B cell (primary cell): ENCODE results near the gene MSH3. TPM values are rescaled to one million over a fixed set of nuclear protein-coding genes. Genes with fewer than 3 reads are reported as not detected.

ENCODE experiments used
- ATAC-seq: fragments of 200-7000 bp; cut with Tn5 transposase; one replicate; pipeline ENCODE4 v1.10.0; 2021; ENCODE audit warnings: low read depth, mild to moderate bottlenecking, moderate number of reproducible peaks, moderate library complexity
- CTCF ChIA-PET: fragments of 350-600 bp; sonication (Branson Sonifier 250); formaldehyde crosslinking; loops from one replicate; lab custom pipeline; 2021; ENCODE audit warnings: antibody characterized with exemption, inconsistent platforms; lab: Charles Lee
- POLR2A ChIA-PET: fragments of 350-600 bp; sonication (Branson Sonifier 250); formaldehyde crosslinking; loops from one replicate; lab custom pipeline; 2021; ENCODE audit warnings: antibody characterized with exemption; lab: Charles Lee
- DNase-seq: peaks from one replicate; pipeline ENCODE4 v3.0.0; 2013
- H2AFZ ChIP-seq: 2 replicates; pipeline ENCODE4 v1.6.1; 2012; ENCODE audit warnings: mild to moderate bottlenecking, low read depth, low read length; ENCODE audit not compliant: insufficient read depth, poor library complexity, severe bottlenecking
- H3K27ac ChIP-seq, 2 donors: 1 replicate in 1 of 2; 2 replicates in 1 of 2; pipeline ENCODE4 v1.5.1; 2012 to 2013; ENCODE audit warnings: low read length in 2 of 2, mild to moderate bottlenecking in 2 of 2, moderate library complexity in 1 of 2
- H3K27me3 ChIP-seq, 4 experiments: fragments of 200-600 bp in 1 of 4; sonication (generic) in 1 of 4; replicated peaks in 1 of 4; 1 replicate in 2 of 4; 2 replicates in 2 of 4; pipeline versions ENCODE4 v1.6.1 to v1.7.0; 2013 to 2016; ENCODE audit warnings: low read length in 3 of 4, mild to moderate bottlenecking in 2 of 4, mixed read lengths in 1 of 4, moderate library complexity in 1 of 4; ENCODE audit not compliant: insufficient read depth in 4 of 4, control insufficient read depth in 3 of 4; ENCODE audit errors: control extremely low read depth in 1 of 4
- H3K36me3 ChIP-seq, 2 experiments: replicated peaks in 1 of 2; 1 replicate in 1 of 2; 2 replicates in 1 of 2; pipeline versions ENCODE4 v1.6.1 to v1.7.1; 2013; ENCODE audit warnings: low read length in 1 of 2; ENCODE audit not compliant: insufficient read depth in 2 of 2, control insufficient read depth in 1 of 2; ENCODE audit errors: control extremely low read depth in 1 of 2, extremely low read depth in 1 of 2
- H3K4me1 ChIP-seq, 2 donors: fragments of 200-600 bp in 1 of 2; sonication (generic) in 1 of 2; 1 replicate in 1 of 2; 2 replicates in 1 of 2; pipeline versions ENCODE4 v1.5.1 to v1.6.1; 2013 to 2017; ENCODE audit warnings: low read length in 2 of 2; ENCODE audit not compliant: control insufficient read depth in 2 of 2, insufficient read depth in 2 of 2
- H3K4me2 ChIP-seq: replicated peaks from 2 replicates; pipeline ENCODE3; 2012; ENCODE audit warnings: mild to moderate bottlenecking, low read depth, low read length; ENCODE audit not compliant: poor library complexity, severe bottlenecking
- H3K4me3 ChIP-seq, 5 experiments: fragments of 200-600 bp in 1 of 5; sonication (generic) in 1 of 5; 1 replicate in 3 of 5; 2 replicates in 2 of 5; pipeline versions ENCODE4 v1.5.1 to v1.7.0; 2011 to 2016; ENCODE audit warnings: low read length in 4 of 5, mild to moderate bottlenecking in 4 of 5, low read depth in 2 of 5, control low read depth in 1 of 5, moderate library complexity in 1 of 5; ENCODE audit not compliant: insufficient read depth in 1 of 5; ENCODE audit errors: control extremely low read depth in 1 of 5, extremely low read depth in 1 of 5
- H3K79me2 ChIP-seq: fragments of 200-600 bp; sonication (generic); one replicate; pipeline ENCODE4 v1.6.0; 2016; ENCODE audit warnings: low read length; ENCODE audit not compliant: control insufficient read depth, insufficient read depth
- H3K9ac ChIP-seq: fragments of 200-600 bp; sonication (generic); 2 replicates; pipeline ENCODE4 v1.6.1; 2017; ENCODE audit warnings: mild to moderate bottlenecking, low read length, moderate library complexity
- H3K9me3 ChIP-seq, 3 donors: one replicate each; pipeline versions ENCODE4 v1.6.1 to v1.7.1; 2013; ENCODE audit warnings: low read length in 2 of 3; ENCODE audit not compliant: control insufficient read depth in 2 of 3, insufficient read depth in 1 of 3; ENCODE audit errors: control extremely low read depth in 1 of 3
- H4K20me1 ChIP-seq: 2 replicates; pipeline ENCODE4 v1.6.0; 2012; ENCODE audit warnings: mild to moderate bottlenecking, low read length; ENCODE audit not compliant: insufficient read depth, control insufficient read depth, poor library complexity, severe bottlenecking
- H3K27ac Mint-ChIP-seq: one replicate; pipeline ENCODE4 v1.8.0; 2021; ENCODE audit warnings: mixed read lengths
- H3K27me3 Mint-ChIP-seq: one replicate; pipeline ENCODE4 v1.8.0; 2021; ENCODE audit warnings: mixed read lengths
- H3K4me1 Mint-ChIP-seq: one replicate; pipeline ENCODE4 v1.8.0; 2021; ENCODE audit warnings: mixed read lengths
- H3K4me3 Mint-ChIP-seq: one replicate; pipeline ENCODE4 v1.8.0; 2021; ENCODE audit warnings: mixed read lengths
- H3K9me3 Mint-ChIP-seq: one replicate; pipeline ENCODE4 v1.8.0; 2022; ENCODE audit warnings: mixed read lengths; ENCODE audit not compliant: insufficient read depth
- EZH2 ChIP-seq: IDR thresholded peaks from 2 replicates; pipeline ENCODE4 v1.6.1; 2012; ENCODE audit warnings: borderline replicate concordance, low read depth, mild to moderate bottlenecking, moderate library complexity, low read length; ENCODE audit not compliant: insufficient read depth, poor library complexity, severe bottlenecking
- WGBS: methylation state at CpG from one replicate; pipeline ENCODE4 v1.1.5; 2013; ENCODE audit warnings: missing lambda C conversion rate; ENCODE audit not compliant: insufficient coverage; 5-methylcytosine and 5-hydroxymethylcytosine counted together
- intact Hi-C: fragments of 100-400 bp; cut with micrococcal nuclease; formaldehyde crosslinking; loops from one replicate; pipeline ENCODE4 v1.10.0; 2022
- polyA plus RNA-seq: library from polyadenylated mRNA; depleted of rRNA; stranded (reverse); fragments of >200 nt; gene quantifications from 2 replicates; pipeline ENCODE4 v1.2.3, GENCODE V29; 2012
- total RNA-seq, 2 donors: library from RNA; stranded (reverse); fragments of 120-200 nt in 1 of 2; gene quantifications; 1 replicate in 1 of 2; 2 replicates in 1 of 2; pipeline versions ENCODE4 v1.2.3 to v1.2.4, GENCODE V29; 2013 to 2022
- TF ChIP-seq, protein P1 (sequence below): fragments of 200-600 bp; IDR thresholded peaks from one replicate; pipeline ENCODE4 v1.8.0; 2022; ENCODE audit warnings: antibody characterized with exemption, mild to moderate bottlenecking

MSH3 gene
- total and polyA plus RNA-seq, 2 donors (not counting 1 experiment from before 2014, with no cell fraction given), result 3.5 to 26.3 TPM

DNA sequence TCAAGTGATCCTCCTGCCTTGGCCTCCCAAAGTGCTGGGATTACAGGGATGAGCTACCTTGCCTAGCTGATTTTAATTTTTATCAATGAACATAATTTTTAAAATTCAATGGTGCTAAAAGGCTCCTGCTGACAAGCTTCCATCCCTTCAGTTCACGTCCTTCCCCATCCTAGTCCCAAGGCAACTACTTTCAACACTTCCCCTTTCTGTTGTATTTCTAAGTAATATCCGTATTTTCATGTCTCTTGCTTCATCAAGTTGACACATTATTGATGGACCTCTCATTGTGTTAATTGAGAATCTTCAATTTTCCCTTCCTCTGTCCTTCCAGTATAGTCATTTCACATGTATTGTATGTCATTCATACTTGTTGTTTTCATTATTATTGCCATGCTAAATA, 211.9 kb downstream of the MSH3 start:
- CTCF ChIA-PET, result no interaction called here
- H3K9me3 Mint-ChIP-seq, result no peaks in the 10 kb centered on the region

DNA sequence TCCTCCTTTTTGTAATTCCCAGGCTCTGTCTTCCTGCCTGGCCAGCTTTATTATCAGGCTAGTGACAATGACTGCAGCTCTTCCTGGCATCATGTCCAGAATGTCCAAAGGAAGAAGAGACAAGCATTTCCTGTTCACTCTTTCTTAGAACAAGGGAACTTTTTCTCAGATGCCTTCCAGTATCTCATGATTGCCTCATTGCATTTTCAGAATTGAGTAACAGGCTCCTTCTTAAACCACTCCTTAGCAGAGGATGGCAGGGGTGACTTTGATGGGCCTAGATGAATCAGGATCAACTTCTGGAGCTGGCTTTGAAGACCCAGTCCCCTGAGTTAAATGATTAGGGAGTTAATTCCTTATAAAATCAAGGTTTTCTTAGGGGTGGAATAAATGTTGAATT, 212.8 kb downstream of the MSH3 start:
- Histone ChIP-seq H3K4me1 (no peaks in the 10 kb centered on the region), H3K9me3 (no peaks in the 10 kb centered on the region), H3K9ac (no peak overlapping the region), H3K4me2 (no peak overlapping the region), H3K27me3 (no peaks in the 10 kb centered on the region), H4K20me1 (no peaks in the 10 kb centered on the region), H2AFZ (no peak overlapping the region), H3K36me3 (peaks cover 0 to 19% of the 10 kb centered on the region in 2 experiments), H3K27ac (no peak overlapping the region), H3K4me3 (no peak overlapping the region), H3K79me2 (no peaks in the 10 kb centered on the region)
- intact Hi-C loops, result no loop called here
- TF ChIP-seq, protein P1, sequence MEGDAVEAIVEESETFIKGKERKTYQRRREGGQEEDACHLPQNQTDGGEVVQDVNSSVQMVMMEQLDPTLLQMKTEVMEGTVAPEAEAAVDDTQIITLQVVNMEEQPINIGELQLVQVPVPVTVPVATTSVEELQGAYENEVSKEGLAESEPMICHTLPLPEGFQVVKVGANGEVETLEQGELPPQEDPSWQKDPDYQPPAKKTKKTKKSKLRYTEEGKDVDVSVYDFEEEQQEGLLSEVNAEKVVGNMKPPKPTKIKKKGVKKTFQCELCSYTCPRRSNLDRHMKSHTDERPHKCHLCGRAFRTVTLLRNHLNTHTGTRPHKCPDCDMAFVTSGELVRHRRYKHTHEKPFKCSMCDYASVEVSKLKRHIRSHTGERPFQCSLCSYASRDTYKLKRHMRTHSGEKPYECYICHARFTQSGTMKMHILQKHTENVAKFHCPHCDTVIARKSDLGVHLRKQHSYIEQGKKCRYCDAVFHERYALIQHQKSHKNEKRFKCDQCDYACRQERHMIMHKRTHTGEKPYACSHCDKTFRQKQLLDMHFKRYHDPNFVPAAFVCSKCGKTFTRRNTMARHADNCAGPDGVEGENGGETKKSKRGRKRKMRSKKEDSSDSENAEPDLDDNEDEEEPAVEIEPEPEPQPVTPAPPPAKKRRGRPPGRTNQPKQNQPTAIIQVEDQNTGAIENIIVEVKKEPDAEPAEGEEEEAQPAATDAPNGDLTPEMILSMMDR, result no peak
- TF ChIP-seq EZH2, result no peak
- H3K27ac Mint-ChIP-seq, result no peak overlapping the region
- H3K9me3 Mint-ChIP-seq, result no peaks in the 10 kb centered on the region
- ATAC-seq, result no peak
- H3K27me3 Mint-ChIP-seq, result no peaks in the 10 kb centered on the region
- ChIA-PET POLR2A (no interaction called here), CTCF (no interaction called here)
- no peak overlapping the region for H3K4me3 Mint-ChIP-seq
- no peaks in the 10 kb centered on the region for H3K4me1 Mint-ChIP-seq
- DNase-seq, result no peak

More for the DNA sequence above, 211.9 kb downstream of the MSH3 start:
- Histone ChIP-seq H4K20me1 (no peaks in the 10 kb centered on the region), H3K27me3 (no peaks in the 10 kb centered on the region), H3K4me2 (no peak overlapping the region), H2AFZ (no peak overlapping the region), H3K4me3 (no peak overlapping the region), H3K4me1 (no peaks in the 10 kb centered on the region), H3K79me2 (no peaks in the 10 kb centered on the region), H3K9ac (no peak overlapping the region), H3K36me3 (peaks cover 0 to 22% of the 10 kb centered on the region in 2 experiments), H3K27ac (no peak overlapping the region), H3K9me3 (no peaks in the 10 kb centered on the region)
- DNase-seq, result no peak
- Mint-ChIP-seq H3K27me3 (no peaks in the 10 kb centered on the region), H3K4me1 (no peaks in the 10 kb centered on the region), H3K27ac (no peak overlapping the region), H3K4me3 (no peak overlapping the region)
- intact Hi-C loops, result no loop called here
- no CpG with 5 or more reads among the region's 2 CpGs for WGBS
- POLR2A ChIA-PET, result no interaction called here
- TF ChIP-seq EZH2, result no peak
- TF ChIP-seq, protein P1, result no peak
- ATAC-seq, result no peak
